Measurements from ENCODE around the gene INPP4B.

The INPP4B gene

DNA sequence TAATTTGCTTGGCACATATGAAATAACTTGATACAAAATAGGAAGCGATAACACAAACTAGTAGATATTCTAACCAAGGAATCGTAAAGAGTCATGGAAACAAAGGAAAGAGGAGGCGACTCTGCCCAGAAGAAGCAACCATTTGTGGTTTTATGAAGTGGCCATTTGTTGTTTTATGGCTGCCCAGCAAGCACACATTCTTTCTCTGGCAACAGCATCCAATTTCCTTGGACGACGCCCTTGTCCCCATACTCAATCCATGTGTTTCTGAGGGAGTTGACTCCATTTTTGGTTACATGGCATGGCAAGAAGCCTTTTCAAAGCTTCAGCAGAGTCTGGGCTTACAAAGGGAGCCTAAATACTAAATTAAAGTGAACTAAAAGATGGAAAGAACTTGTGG is 295.1 kb downstream of the INPP4B start:
- DNase-seq (ENCODE audit: low read depth): no peak
- TF ChIP-seq, protein P1, sequence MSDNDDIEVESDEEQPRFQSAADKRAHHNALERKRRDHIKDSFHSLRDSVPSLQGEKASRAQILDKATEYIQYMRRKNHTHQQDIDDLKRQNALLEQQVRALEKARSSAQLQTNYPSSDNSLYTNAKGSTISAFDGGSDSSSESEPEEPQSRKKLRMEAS (IDR thresholded peaks at IDR 0.05; ENCODE audit: low read depth, low read length): no peak
- no peak overlapping the region for H3K4me3 ChIP-seq (ENCODE audit: low read depth, low read length)

DNA sequence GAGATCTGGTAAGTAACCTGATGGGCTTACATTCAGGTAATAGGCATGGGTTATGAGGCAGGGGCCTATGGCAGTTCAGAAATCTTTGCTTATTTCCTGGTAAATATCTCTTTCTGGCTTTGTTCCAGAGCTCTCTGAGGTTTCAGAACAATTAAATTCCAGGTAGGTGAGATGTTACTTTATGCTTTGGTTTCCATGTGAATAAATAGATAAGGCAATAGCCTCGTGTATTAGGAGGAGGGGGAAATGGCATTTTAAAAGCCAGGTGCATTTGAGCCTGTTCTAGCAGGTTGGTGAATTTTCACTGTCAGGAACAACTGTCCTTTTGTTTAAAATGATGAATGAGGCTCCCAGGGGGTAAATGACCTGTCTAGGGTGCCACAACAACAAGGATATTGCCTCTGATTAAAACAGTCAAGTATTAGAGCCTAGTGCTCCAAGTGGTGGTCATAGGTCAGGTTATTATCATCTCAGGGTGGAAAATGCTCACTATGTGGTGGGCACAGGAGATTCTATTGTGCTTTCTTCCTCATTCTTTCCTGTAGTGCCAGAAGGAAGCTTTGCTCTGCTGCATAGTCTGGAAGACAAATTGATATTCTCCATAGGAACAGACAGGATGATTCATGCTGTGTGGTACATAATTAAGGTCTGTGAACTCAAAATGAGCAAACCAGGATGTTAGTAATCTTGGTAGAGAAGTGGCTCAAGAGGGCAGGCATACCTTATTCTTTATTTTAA is 296.2 kb downstream of the INPP4B start:
- DNase-seq (ENCODE audit: low read depth): no peak
- TF ChIP-seq, protein P2, sequence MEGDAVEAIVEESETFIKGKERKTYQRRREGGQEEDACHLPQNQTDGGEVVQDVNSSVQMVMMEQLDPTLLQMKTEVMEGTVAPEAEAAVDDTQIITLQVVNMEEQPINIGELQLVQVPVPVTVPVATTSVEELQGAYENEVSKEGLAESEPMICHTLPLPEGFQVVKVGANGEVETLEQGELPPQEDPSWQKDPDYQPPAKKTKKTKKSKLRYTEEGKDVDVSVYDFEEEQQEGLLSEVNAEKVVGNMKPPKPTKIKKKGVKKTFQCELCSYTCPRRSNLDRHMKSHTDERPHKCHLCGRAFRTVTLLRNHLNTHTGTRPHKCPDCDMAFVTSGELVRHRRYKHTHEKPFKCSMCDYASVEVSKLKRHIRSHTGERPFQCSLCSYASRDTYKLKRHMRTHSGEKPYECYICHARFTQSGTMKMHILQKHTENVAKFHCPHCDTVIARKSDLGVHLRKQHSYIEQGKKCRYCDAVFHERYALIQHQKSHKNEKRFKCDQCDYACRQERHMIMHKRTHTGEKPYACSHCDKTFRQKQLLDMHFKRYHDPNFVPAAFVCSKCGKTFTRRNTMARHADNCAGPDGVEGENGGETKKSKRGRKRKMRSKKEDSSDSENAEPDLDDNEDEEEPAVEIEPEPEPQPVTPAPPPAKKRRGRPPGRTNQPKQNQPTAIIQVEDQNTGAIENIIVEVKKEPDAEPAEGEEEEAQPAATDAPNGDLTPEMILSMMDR (IDR thresholded peaks at IDR 0.05; ENCODE audit: low read depth, low read length): no peak
- no peak for TF ChIP-seq POLR2A (IDR thresholded peaks at IDR 0.05; ENCODE audit: extremely low read depth, insufficient read length)
- TF ChIP-seq, protein P1 (IDR thresholded peaks at IDR 0.05; ENCODE audit: low read depth, low read length): no peak
- TF ChIP-seq MYC (IDR thresholded peaks at IDR 0.05; ENCODE audit: low read depth, low read length): no peak

DNA sequence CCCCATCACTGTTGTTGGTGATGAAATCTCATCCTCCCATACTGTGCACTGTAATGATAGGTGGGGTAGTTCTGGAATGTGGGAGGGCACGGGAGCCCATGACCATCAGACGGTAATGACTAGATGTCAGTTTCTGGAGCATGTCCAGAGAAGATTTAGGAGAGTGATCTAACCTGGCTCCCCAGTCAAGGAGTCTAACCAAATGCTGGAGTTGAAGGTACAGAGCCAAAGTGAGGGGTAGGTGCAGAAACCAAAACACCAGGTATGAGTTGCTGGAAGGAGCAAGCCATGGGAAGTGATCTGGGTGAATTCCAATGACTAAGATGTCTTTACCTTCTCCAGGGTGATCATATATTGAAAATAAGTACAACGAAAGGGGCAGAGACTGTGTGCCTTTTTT is 296.9 kb downstream of the INPP4B start:
- TF ChIP-seq POLR2A (IDR thresholded peaks at IDR 0.05; ENCODE audit: extremely low read depth, insufficient read length) (no peak), MYC (IDR thresholded peaks at IDR 0.05; ENCODE audit: low read depth, low read length) (no peak)
- TF ChIP-seq, protein P1 (IDR thresholded peaks at IDR 0.05; ENCODE audit: low read depth, low read length): no peak
- TF ChIP-seq, protein P2 (IDR thresholded peaks at IDR 0.05; ENCODE audit: low read depth, low read length): no peak
- no peak overlapping the region for H3K4me3 ChIP-seq (ENCODE audit: low read depth, low read length)
- no peak for DNase-seq (ENCODE audit: low read depth)

More for the DNA sequence above, 296.2 kb downstream of the INPP4B start:
- no peak overlapping the region for H3K4me3 ChIP-seq (ENCODE audit: low read depth, low read length)

DNA sequence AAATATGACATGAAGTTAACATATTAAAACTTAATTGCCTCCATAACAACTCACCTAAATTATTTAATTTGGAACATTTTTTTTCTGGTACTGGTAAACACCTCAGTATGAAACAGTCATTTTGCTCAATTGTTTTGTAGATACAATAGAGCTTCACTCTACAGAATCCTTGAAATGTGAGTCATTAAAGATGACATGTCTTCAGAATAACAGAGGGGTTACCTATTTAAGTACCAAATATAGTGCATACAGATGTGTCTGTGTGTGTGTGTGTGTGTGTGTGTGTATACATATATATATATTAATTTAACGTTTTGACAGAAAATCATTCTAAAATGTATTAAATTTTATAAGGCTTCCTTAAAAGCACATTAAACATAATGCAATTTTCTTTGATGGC is 297.6 kb downstream of the INPP4B start:
- TF ChIP-seq MYC (IDR thresholded peaks at IDR 0.05; ENCODE audit: low read depth, low read length): no peak
- TF ChIP-seq, protein P2 (IDR thresholded peaks at IDR 0.05; ENCODE audit: low read depth, low read length): no peak
- TF ChIP-seq, protein P1 (IDR thresholded peaks at IDR 0.05; ENCODE audit: low read depth, low read length): no peak
- no peak for TF ChIP-seq POLR2A (IDR thresholded peaks at IDR 0.05; ENCODE audit: extremely low read depth, insufficient read length)
- DNase-seq (ENCODE audit: low read depth): no peak
- H3K4me3 ChIP-seq (ENCODE audit: low read depth, low read length): no peak overlapping the region

DNA sequence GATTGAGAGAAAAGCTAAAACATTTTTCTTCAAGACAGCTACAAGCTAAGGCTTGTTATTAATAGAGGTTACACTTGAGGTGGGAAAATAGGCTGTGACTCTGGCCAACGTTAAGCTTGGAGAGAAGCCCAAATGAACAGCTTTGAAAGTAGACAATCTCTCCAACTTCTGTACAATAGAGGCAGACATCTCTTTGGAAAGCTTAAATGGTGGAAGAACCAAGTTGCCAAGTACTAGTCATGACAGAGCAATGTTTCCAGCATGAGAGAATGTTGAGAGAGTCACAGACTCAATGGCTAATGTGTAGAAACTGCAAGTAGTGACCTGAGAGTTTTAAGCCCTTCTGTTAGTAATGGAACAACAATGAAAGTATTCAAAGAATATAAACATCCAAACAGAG is 298.1 kb downstream of the INPP4B start:
- H3K4me3 ChIP-seq (ENCODE audit: low read depth, low read length): no peak overlapping the region
- no peak for TF ChIP-seq MYC (IDR thresholded peaks at IDR 0.05; ENCODE audit: low read depth, low read length)
- no peak for DNase-seq (ENCODE audit: low read depth)

DNA sequence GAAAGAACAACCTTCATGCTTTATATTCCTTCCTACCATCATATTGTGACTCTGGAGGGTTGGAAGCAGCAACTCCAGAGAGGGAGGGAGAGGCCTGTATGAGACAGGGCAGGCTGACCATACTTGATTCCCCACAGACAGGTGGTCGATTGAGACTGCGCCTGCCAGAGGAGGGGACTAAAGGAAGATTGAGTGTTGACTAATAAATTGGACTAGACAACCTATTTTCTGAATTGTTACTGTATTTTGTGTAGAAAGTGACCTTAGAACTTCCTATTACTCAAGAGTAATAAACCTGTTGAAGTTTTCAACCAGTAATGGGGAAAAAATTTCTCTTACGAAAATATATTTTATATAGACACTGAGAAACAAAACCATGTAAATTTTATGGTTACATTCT is 301.5 kb downstream of the INPP4B start:
- DNase-seq (ENCODE audit: low read depth): no peak
- TF ChIP-seq, protein P1 (IDR thresholded peaks at IDR 0.05; ENCODE audit: low read depth, low read length): no peak
- no peak for TF ChIP-seq POLR2A (IDR thresholded peaks at IDR 0.05; ENCODE audit: extremely low read depth, insufficient read length)
- TF ChIP-seq, protein P2 (IDR thresholded peaks at IDR 0.05; ENCODE audit: low read depth, low read length): no peak
- no peak for TF ChIP-seq MYC (IDR thresholded peaks at IDR 0.05; ENCODE audit: low read depth, low read length)
- H3K4me3 ChIP-seq (ENCODE audit: low read depth, low read length): no peak overlapping the region

DNA sequence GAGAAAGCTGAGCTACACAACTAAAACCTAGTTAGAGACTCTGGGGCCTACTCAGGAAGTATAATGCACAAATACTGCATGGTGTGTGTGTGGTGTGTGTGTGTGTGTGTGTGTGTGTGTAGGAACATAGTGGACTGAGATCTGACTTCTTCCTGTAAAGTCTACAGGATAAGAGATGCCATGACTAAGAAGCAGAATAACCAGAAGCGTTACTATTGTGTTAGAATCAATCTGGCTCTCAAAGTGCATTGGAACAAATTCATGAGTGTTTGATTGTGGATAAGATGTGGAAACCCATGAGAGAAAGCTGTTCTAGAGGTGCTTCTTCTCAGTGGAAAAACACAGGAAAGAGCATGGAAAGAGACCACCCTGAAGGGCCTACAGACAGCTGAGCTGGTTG is 302.1 kb downstream of the INPP4B start:
- no peak for DNase-seq (ENCODE audit: low read depth)
- H3K4me3 ChIP-seq (ENCODE audit: low read depth, low read length): no peak overlapping the region
- TF ChIP-seq POLR2A (IDR thresholded peaks at IDR 0.05; ENCODE audit: extremely low read depth, insufficient read length): no peak
- no peak for TF ChIP-seq MYC (IDR thresholded peaks at IDR 0.05; ENCODE audit: low read depth, low read length)
- TF ChIP-seq, protein P1 (IDR thresholded peaks at IDR 0.05; ENCODE audit: low read depth, low read length): no peak
- TF ChIP-seq, protein P2 (IDR thresholded peaks at IDR 0.05; ENCODE audit: low read depth, low read length): no peak

Data from NB4 (cell line).